Loucy (cell line): ENCODE results near the gene TFAM.
"Not testable (repeated sequence)": the region's sequence is repeated elsewhere in the genome, so short reads cannot be mapped to it uniquely, and the experiment has no call there.

Experiments used
- H2AFZ ChIP-seq: fragments of 200-600 bp; sonication (generic); 2 replicates; pipeline ENCODE4 v1.6.0; 2016; ENCODE audit warnings: antibody characterized with exemption, mild to moderate bottlenecking, low read length, moderate library complexity
- H3F3A ChIP-seq: fragments of 200-600 bp; 2 replicates; pipeline ENCODE4 v1.6.0; 2016; ENCODE audit warnings: antibody characterized with exemption, low read depth, mild to moderate bottlenecking
- H3K27me3 ChIP-seq: fragments of 200-600 bp; sonication (generic); 2 replicates; pipeline ENCODE4 v1.6.1; 2014; ENCODE audit warnings: low read length, mild to moderate bottlenecking; ENCODE audit not compliant: insufficient read depth, poor library complexity, severe bottlenecking
- H3K36me3 ChIP-seq: fragments of 200-600 bp; sonication (generic); 2 replicates; pipeline ENCODE4 v1.6.1; 2016; ENCODE audit warnings: low read length; ENCODE audit not compliant: insufficient read depth
- H3K4me1 ChIP-seq: fragments of 200-600 bp; sonication (generic); 2 replicates; pipeline ENCODE4 v1.5.1; 2014; ENCODE audit warnings: low read length, mild to moderate bottlenecking; ENCODE audit not compliant: insufficient read depth, poor library complexity, severe bottlenecking
- H3K4me2 ChIP-seq: fragments of 200-600 bp; sonication (generic); 2 replicates; pipeline ENCODE4 v1.6.0; 2014; ENCODE audit warnings: antibody characterized with exemption, low read length, low read depth, mild to moderate bottlenecking; ENCODE audit not compliant: poor library complexity, severe bottlenecking
- H3K4me3 ChIP-seq: fragments of 200-600 bp; sonication (generic); 2 replicates; pipeline ENCODE4 v1.5.1; 2014; ENCODE audit warnings: low read length, mild to moderate bottlenecking, mixed read lengths; ENCODE audit not compliant: poor library complexity, severe bottlenecking
- H3K79me2 ChIP-seq: fragments of 200-600 bp; sonication (generic); 2 replicates; pipeline ENCODE4 v1.6.1; 2014; ENCODE audit warnings: low read length; ENCODE audit not compliant: insufficient read depth
- H3K9ac ChIP-seq: fragments of 200-600 bp; sonication (generic); 2 replicates; pipeline ENCODE4 v1.6.0; 2014; ENCODE audit warnings: mild to moderate bottlenecking, low read depth, low read length, moderate library complexity; ENCODE audit not compliant: poor library complexity, severe bottlenecking
- H3K9me2 ChIP-seq: fragments of 200-600 bp; sonication (generic); replicated peaks from 2 replicates; pipeline ENCODE4 v1.6.1; 2016; ENCODE audit warnings: low read depth, low read length, mixed read lengths
- H3K9me3 ChIP-seq: fragments of 200-600 bp; sonication (generic); 2 replicates; pipeline ENCODE4 v1.6.1; 2014; ENCODE audit warnings: mild to moderate bottlenecking, antibody characterized with exemption, low read length, low read depth; ENCODE audit not compliant: insufficient read depth
- H4K20me1 ChIP-seq: fragments of 200-600 bp; sonication (generic); 2 replicates; pipeline ENCODE4 v1.6.0; 2014; ENCODE audit warnings: antibody characterized with exemption, low read length, mild to moderate bottlenecking; ENCODE audit not compliant: insufficient read depth, poor library complexity, severe bottlenecking
- CTCF ChIP-seq: fragments of 200-600 bp; sonication (generic); conservative IDR thresholded peaks from 2 replicates; pipeline ENCODE4 v1.5.1; 2014; ENCODE audit warnings: mild to moderate bottlenecking, antibody characterized with exemption, low read length
- EZH2phosphoT487 ChIP-seq: fragments of 200-600 bp; IDR thresholded peaks from 2 replicates; pipeline ENCODE4 v1.6.1; 2018; ENCODE audit warnings: antibody characterized with exemption, mild to moderate bottlenecking, moderate library complexity, borderline replicate concordance

TFAM gene

GRCh38 chr10:58424176-58424575, 39.0 kb downstream of the TFAM start:
- no peaks in the 10 kb centered on the region for H3K9me2 ChIP-seq
- no peaks in the 10 kb centered on the region for H3F3A ChIP-seq
- H3K79me2 ChIP-seq = no peaks in the 10 kb centered on the region
- H3K4me1 ChIP-seq = no peaks in the 10 kb centered on the region
- no peak overlapping the region for H2AFZ ChIP-seq
- H3K36me3 ChIP-seq = no peaks in the 10 kb centered on the region
- no peak overlapping the region for H3K4me2 ChIP-seq
- no peak overlapping the region for H3K9ac ChIP-seq
- no peak for TF ChIP-seq CTCF
- no peak for TF ChIP-seq EZH2phosphoT487
- H3K27me3 ChIP-seq = no peaks in the 10 kb centered on the region
- no peak overlapping the region for H3K4me3 ChIP-seq
- no peaks in the 10 kb centered on the region for H3K9me3 ChIP-seq
- no peaks in the 10 kb centered on the region for H4K20me1 ChIP-seq

DNA sequence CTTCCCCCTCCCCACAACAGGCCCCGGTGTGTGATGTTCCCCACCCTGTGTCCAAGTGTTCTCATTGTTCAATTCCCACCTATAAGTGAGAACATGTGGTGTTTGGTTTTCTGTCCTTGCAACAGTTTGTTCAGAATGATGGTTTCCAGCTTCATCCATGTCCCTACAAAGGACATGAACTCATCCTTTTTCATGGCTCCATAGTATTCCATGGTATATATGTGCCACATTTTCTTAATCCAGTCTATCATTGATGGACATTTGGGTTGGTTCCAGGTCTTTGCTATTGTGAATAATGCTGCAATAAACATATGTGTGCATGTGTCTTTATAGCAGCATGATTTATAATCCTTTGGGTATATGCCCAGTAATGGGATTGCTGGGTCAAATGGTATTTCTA, 43.2 kb downstream of the TFAM start:
- not testable (repeated sequence) for H3K4me1 ChIP-seq, H3K9me3 ChIP-seq, H4K20me1 ChIP-seq, H3K4me3 ChIP-seq, H3K4me2 ChIP-seq, H2AFZ ChIP-seq, H3F3A ChIP-seq, H3K36me3 ChIP-seq, H3K27me3 ChIP-seq, H3K9me2 ChIP-seq, H3K9ac ChIP-seq, H3K79me2 ChIP-seq

DNA sequence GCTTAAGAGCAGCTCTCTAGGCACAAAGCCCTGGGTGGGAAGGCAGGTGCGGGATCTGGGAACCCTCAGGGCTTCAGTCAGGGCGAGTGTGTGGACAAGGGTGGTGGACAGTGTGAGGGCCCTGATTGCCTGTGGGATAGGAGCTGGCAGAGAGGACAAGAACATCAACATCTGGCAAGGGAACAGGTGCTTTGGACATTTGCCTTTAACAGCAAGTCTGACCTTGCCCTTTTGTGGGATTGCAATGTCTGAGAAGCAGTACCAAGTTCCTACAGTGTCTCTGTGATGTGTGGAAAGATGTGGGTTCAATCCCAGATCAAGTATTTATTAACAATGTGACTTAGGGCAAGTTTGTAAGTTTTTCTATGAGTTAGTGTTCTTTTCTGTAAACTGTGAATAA, 46.7 kb downstream of the TFAM start:
- Histone ChIP-seq H3K79me2 (no peaks in the 10 kb centered on the region), H4K20me1 (no peaks in the 10 kb centered on the region)

More for the DNA sequence above, 46.7 kb downstream of the TFAM start:
- Histone ChIP-seq H3F3A (no peaks in the 10 kb centered on the region), H3K9me2 (no peaks in the 10 kb centered on the region), H3K4me3 (no peak overlapping the region), H2AFZ (no peak overlapping the region), H3K4me1 (peaks cover 4% of the 10 kb centered on the region), H3K27me3 (no peaks in the 10 kb centered on the region), H3K4me2 (no peak overlapping the region), H3K9ac (no peak overlapping the region), H3K36me3 (no peaks in the 10 kb centered on the region), H3K9me3 (no peaks in the 10 kb centered on the region)
- no peak for TF ChIP-seq CTCF
- TF ChIP-seq EZH2phosphoT487 = no peak
